IMR-90 (cell line): ENCODE results near the gene FBXL19. TPM values are rescaled to one million over a fixed set of nuclear protein-coding genes. Genes with fewer than 3 reads are reported as not detected.

ENCODE experiments used
- ATAC-seq: fragments of 200-7000 bp; cut with Tn5 transposase; 2 replicates; pipeline ENCODE4 v1.9.1; 2020; ENCODE audit warnings: low read depth, mild to moderate bottlenecking, moderate library complexity
- BruUV-seq: library from RNA; stranded (reverse); fragments of 400-500 nt; replicated peaks from 2 replicates; lab custom pipeline; 2021; lab: Mats Ljungman, UMichigan
- CTCF ChIA-PET: fragments of 300-600 bp; formaldehyde crosslinking; extraction: SDS; loops from one replicate; lab custom pipeline; 2021; ENCODE audit warnings: antibody characterized with exemption; lab: Yijun Ruan, JAX
- POLR2A ChIA-PET: fragments of 300-600 bp; sonication (Branson Sonifier 250); formaldehyde crosslinking; loops from one replicate; lab custom pipeline; 2022; ENCODE audit warnings: antibody characterized with exemption; ENCODE audit not compliant: unreplicated experiment; lab: Charles Lee
- DNase-seq: peaks from one replicate; pipeline ENCODE4 v3.0.0; 2013
- H2AFZ ChIP-seq: replicated peaks from 2 replicates; pipeline ENCODE3; 2013; ENCODE audit warnings: low read length, mild to moderate bottlenecking; ENCODE audit not compliant: poor library complexity
- H2AK5ac ChIP-seq: 2 replicates; pipeline ENCODE4 v1.6.1; 2013; ENCODE audit warnings: low read depth, low read length, inconsistent platforms
- H2AK9ac ChIP-seq: replicated peaks from 2 replicates; pipeline ENCODE3; 2013; ENCODE audit warnings: mild to moderate bottlenecking, low read depth, low read length, moderate library complexity; ENCODE audit not compliant: poor library complexity
- H2BK120ac ChIP-seq: 2 replicates; pipeline ENCODE4 v1.6.1; 2013; ENCODE audit warnings: low read depth, low read length, inconsistent platforms
- H2BK15ac ChIP-seq: 3 replicates; pipeline ENCODE4 v1.6.1; 2013; ENCODE audit warnings: low read depth, low read length, inconsistent platforms
- H2BK20ac ChIP-seq: 2 replicates; pipeline ENCODE4 v1.6.1; 2013; ENCODE audit warnings: low read depth, mild to moderate bottlenecking, inconsistent platforms, low read length, moderate library complexity
- H2BK5ac ChIP-seq: 2 replicates; pipeline ENCODE4 v1.6.1; 2013; ENCODE audit warnings: mild to moderate bottlenecking, low read depth, low read length, inconsistent platforms; ENCODE audit not compliant: poor library complexity, severe bottlenecking
- H3K14ac ChIP-seq: replicated peaks from 2 replicates; pipeline ENCODE4 v1.6.1; 2013; ENCODE audit warnings: low read depth, low read length, inconsistent platforms
- H3K18ac ChIP-seq: 2 replicates; pipeline ENCODE4 v1.6.1; 2013; ENCODE audit warnings: low read depth, low read length, control low read depth
- H3K23ac ChIP-seq: 2 replicates; pipeline ENCODE4 v1.6.1; 2013; ENCODE audit warnings: low read depth, low read length, inconsistent platforms
- H3K27ac ChIP-seq: 2 replicates; pipeline ENCODE4 v1.5.1; 2013; ENCODE audit warnings: mild to moderate bottlenecking, control low read depth, low read length; ENCODE audit not compliant: insufficient read depth
- H3K27me3 ChIP-seq: 2 replicates; pipeline ENCODE4 v1.6.1; 2013; ENCODE audit warnings: low read length; ENCODE audit not compliant: control insufficient read depth, insufficient read depth
- H3K36me3 ChIP-seq: 2 replicates; pipeline ENCODE4 v1.6.1; 2013; ENCODE audit warnings: low read length, mixed read lengths; ENCODE audit not compliant: control insufficient read depth, insufficient read depth
- H3K4ac ChIP-seq: 2 replicates; pipeline ENCODE4 v1.6.1; 2013; ENCODE audit warnings: low read depth, low read length, inconsistent platforms
- H3K4me1 ChIP-seq: 2 replicates; pipeline ENCODE4 v1.6.1; 2013; ENCODE audit warnings: low read length, mixed read lengths; ENCODE audit not compliant: control insufficient read depth, insufficient read depth
- H3K4me2 ChIP-seq: 2 replicates; pipeline ENCODE4 v1.6.1; 2013; ENCODE audit warnings: low read depth, mild to moderate bottlenecking, control low read depth, low read length, moderate library complexity
- H3K4me3 ChIP-seq: 2 replicates; pipeline ENCODE4 v1.5.1; 2013; ENCODE audit warnings: low read depth, mild to moderate bottlenecking, control low read depth, low read length, moderate library complexity; ENCODE audit not compliant: insufficient read depth
- H3K56ac ChIP-seq: 2 replicates; pipeline ENCODE4 v1.6.1; 2013; ENCODE audit warnings: low read length, inconsistent platforms; ENCODE audit not compliant: insufficient read depth; ENCODE audit errors: extremely low read depth
- H3K79me1 ChIP-seq, 2 experiments: 2 replicates each; pipeline ENCODE4 v1.6.1; 2013; ENCODE audit warnings: low read length in 2 of 2, inconsistent platforms in 1 of 2, low read depth in 1 of 2
- H3K9ac ChIP-seq: 2 replicates; pipeline ENCODE4 v1.6.1; 2013; ENCODE audit warnings: low read depth, low read length, control low read depth
- H3K9me1 ChIP-seq: 2 replicates; pipeline ENCODE4 v1.6.1; 2013; ENCODE audit warnings: low read length, inconsistent platforms; ENCODE audit not compliant: insufficient read depth
- H3K9me3 ChIP-seq: 2 replicates; pipeline ENCODE4 v1.6.1; 2013; ENCODE audit warnings: low read length; ENCODE audit not compliant: control insufficient read depth, insufficient read depth
- H4K20me1 ChIP-seq: 2 replicates; pipeline ENCODE4 v1.6.1; 2013; ENCODE audit warnings: low read length, inconsistent platforms; ENCODE audit not compliant: insufficient read depth
- H4K5ac ChIP-seq: 2 replicates; pipeline ENCODE4 v1.6.1; 2013; ENCODE audit warnings: mild to moderate bottlenecking, low read depth, low read length, control low read depth
- H4K8ac ChIP-seq, 2 experiments: 2 replicates each; pipeline ENCODE4 v1.6.1; 2013; ENCODE audit warnings: low read depth in 2 of 2, low read length in 2 of 2, control low read depth in 1 of 2, inconsistent platforms in 1 of 2
- H4K91ac ChIP-seq: 2 replicates; pipeline ENCODE4 v1.6.1; 2013; ENCODE audit warnings: low read depth, low read length, inconsistent platforms; ENCODE audit not compliant: insufficient read depth
- BHLHE40 ChIP-seq: fragments of 150-350 bp; IDR thresholded peaks from 2 replicates; pipeline ENCODE4 v1.6.1; 2016; ENCODE audit warnings: mild to moderate bottlenecking, low read depth, low read length
- CEBPB ChIP-seq: IDR thresholded peaks from 2 replicates; pipeline ENCODE4 v1.6.1; 2012; ENCODE audit warnings: low read depth, low read length, improper control_type of control experiment
- CHD1 ChIP-seq: IDR thresholded peaks from 2 replicates; pipeline ENCODE4 v1.6.1; 2012; ENCODE audit warnings: low read depth, low read length, improper control_type of control experiment
- FOS ChIP-seq: fragments of 150-350 bp; IDR thresholded peaks from 2 replicates; pipeline ENCODE4 v1.6.1; 2016; ENCODE audit warnings: low read depth, low read length
- MAZ ChIP-seq: IDR thresholded peaks from 2 replicates; pipeline ENCODE4 v1.6.1; 2012; ENCODE audit warnings: low read depth, mild to moderate bottlenecking, low read length, improper control_type of control experiment, moderate library complexity, borderline replicate concordance
- MXI1 ChIP-seq: IDR thresholded peaks from 2 replicates; pipeline ENCODE4 v1.6.1; 2012; ENCODE audit warnings: low read depth, mild to moderate bottlenecking, low read length, moderate library complexity, borderline replicate concordance
- NFE2L2 ChIP-seq: fragments of 150-350 bp; IDR thresholded peaks from 2 replicates; pipeline ENCODE4 v1.6.1; 2016; ENCODE audit warnings: low read depth, mild to moderate bottlenecking, low read length
- POLR2A ChIP-seq: IDR thresholded peaks from 2 replicates; pipeline ENCODE4 v1.6.1; 2012; ENCODE audit warnings: mild to moderate bottlenecking, low read depth, low read length
- RAD21 ChIP-seq: IDR thresholded peaks from 2 replicates; pipeline ENCODE4 v1.6.1; 2012; ENCODE audit warnings: low read length, improper control_type of control experiment
- RCOR1 ChIP-seq: IDR thresholded peaks from 2 replicates; pipeline ENCODE4 v1.6.1; 2012; ENCODE audit warnings: mild to moderate bottlenecking, low read length, improper control_type of control experiment; ENCODE audit not compliant: insufficient replicate concordance
- RFX5 ChIP-seq: IDR thresholded peaks from 2 replicates; pipeline ENCODE4 v1.8.0; 2012; ENCODE audit warnings: low read depth, mild to moderate bottlenecking, low read length, moderate library complexity
- WGBS, 2 experiments: methylation state at CpG; one replicate each; pipeline versions ENCODE4 v1.1.5 to v1.1.7; 2013; ENCODE audit warnings: missing lambda C conversion rate in 2 of 2; ENCODE audit not compliant: insufficient read length in 1 of 2; ENCODE audit errors: extremely low coverage in 2 of 2; 5-methylcytosine and 5-hydroxymethylcytosine counted together
- dilution Hi-C: fragments of 300-500 bp; cut with HindIII; formaldehyde crosslinking; loops from one replicate; pipeline ENCODE4 v1.14.3; 2018; ENCODE audit warnings: low sequenced_read_pairs; ENCODE audit not compliant: unreplicated experiment
- in situ Hi-C: fragments of 300-500 bp; cut with MboI; formaldehyde crosslinking; loops from 3 replicates; pipeline ENCODE4 v1.14.3; 2019; ENCODE audit warnings: low sequenced_read_pairs, inconsistent platforms, mixed read lengths
- intact Hi-C: fragments of 100-400 bp; cut with micrococcal nuclease; formaldehyde crosslinking; loops from 2 replicates; pipeline ENCODE4 v1.10.0; 2022
- polyA plus RNA-seq, 3 experiments: library from polyadenylated mRNA; depleted of rRNA; stranded (reverse); fragments of >200 nt; gene quantifications; 2 replicates each; pipeline ENCODE4 v1.2.3, GENCODE V29; 2012; ENCODE audit warnings: low replicate concordance in 1 of 3
- total RNA-seq: library from RNA; depleted of rRNA; stranded (reverse); fragments of >200 nt; gene quantifications from 2 replicates; pipeline ENCODE4 v1.2.3, GENCODE V29; 2012
- TF ChIP-seq, protein P1 (sequence below): fragments of 150-350 bp; IDR thresholded peaks from 2 replicates; pipeline ENCODE4 v1.6.1; 2017; ENCODE audit warnings: mild to moderate bottlenecking, antibody characterized with exemption, low read length, low read depth
- TF ChIP-seq, protein P2 (sequence below): conservative IDR thresholded peaks from 2 replicates; pipeline ENCODE4 v1.5.1; 2012; ENCODE audit warnings: mild to moderate bottlenecking, low read depth, low read length, improper control_type of control experiment

Gene FBXL19
- total and polyA plus RNA-seq, 2 of the 4 experiments (the other 2 are of a cell fraction): 5.0 to 13.8 TPM

DNA sequence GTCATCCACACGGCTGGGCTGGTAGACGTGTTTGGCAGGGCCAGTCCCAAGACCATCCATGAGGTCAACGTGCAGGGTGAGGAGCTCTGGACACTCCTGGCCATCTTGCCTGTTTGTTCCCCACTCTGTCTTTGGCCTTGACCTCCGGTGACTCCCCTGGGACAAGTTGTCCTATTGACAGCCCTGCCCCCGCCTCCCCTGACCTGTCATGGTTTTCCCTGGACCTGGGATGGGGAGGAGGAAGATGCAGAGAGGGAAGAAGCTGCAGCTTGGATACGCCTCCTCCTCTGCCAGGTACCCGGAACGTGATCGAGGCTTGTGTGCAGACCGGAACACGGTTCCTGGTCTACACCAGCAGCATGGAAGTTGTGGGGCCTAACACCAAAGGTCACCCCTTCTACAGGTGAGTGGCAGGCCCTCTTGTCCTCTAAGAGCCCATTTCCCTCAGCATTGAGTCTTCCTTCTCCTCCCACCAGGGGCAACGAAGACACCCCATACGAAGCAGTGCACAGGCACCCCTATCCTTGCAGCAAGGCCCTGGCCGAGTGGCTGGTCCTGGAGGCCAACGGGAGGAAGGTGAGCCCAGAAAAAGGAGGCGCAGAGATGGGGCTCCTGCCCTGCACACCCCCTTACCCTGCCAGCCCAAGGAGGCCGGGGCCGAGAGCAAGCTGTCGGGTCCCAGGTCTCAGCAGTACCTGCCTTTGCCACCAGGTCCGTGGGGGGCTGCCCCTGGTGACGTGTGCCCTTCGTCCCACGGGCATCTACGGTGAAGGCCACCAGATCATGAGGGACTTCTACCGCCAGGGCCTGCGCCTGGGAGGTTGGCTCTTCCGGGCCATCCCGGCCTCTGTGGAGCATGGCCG is 63.0 kb downstream of the FBXL19 start (continued):
- TF ChIP-seq CEBPB (no peak), MXI1 (no peak)

DNA sequence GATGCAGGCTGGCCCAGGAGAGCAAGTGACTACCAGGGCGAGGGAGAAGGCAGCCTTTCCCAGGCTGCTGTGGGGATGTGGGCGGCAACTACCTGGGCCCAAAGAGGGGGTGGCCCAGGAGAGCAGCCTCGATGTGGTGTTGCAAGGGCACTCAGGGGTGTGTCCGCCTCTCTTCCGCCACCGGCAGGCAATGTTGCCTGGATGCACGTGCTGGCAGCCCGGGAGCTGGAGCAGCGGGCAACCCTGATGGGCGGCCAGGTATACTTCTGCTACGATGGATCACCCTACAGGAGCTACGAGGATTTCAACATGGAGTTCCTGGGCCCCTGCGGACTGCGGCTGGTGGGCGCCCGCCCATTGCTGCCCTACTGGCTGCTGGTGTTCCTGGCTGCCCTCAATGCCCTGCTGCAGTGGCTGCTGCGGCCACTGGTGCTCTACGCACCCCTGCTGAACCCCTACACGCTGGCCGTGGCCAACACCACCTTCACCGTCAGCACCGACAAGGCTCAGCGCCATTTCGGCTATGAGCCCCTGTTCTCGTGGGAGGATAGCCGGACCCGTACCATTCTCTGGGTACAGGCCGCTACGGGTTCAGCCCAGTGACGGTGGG is 64.3 kb downstream of the FBXL19 start:
- Histone ChIP-seq H3K36me3 (peaks cover 15% of the 10 kb centered on the region), H3K9me3 (no peaks in the 10 kb centered on the region), H3K9me1 (no peaks in the 10 kb centered on the region; the same call in none of the 2 replicates), H2BK120ac (no peak overlapping the region), H3K14ac (no peak overlapping the region), H2BK5ac (no peak overlapping the region), H3K56ac (no peak overlapping the region), H3K23ac (no peak overlapping the region), H3K79me1 (peaks cover 0 to 16% of the 10 kb centered on the region in 2 experiments; a peak in 2 of 4 replicates), H3K27ac (no peak overlapping the region), H2AFZ (peak overlapping the region; percentile 58), H4K8ac (no peak overlapping the region), H3K27me3 (no peaks in the 10 kb centered on the region), H3K4me3 (no peak overlapping the region), H3K4ac (no peak overlapping the region), H3K4me2 (no peak overlapping the region), H3K18ac (no peak overlapping the region), H2BK20ac (no peak overlapping the region), H2AK9ac (no peak overlapping the region), H2AK5ac (no peak overlapping the region), H3K4me1 (peaks cover 8% of the 10 kb centered on the region), H4K20me1 (no peaks in the 10 kb centered on the region), H4K91ac (no peak overlapping the region), H4K5ac (no peak overlapping the region), H2BK15ac (no peak overlapping the region), H3K9ac (no peak overlapping the region)
- in situ Hi-C loops: loop anchor here (10.0 to 25.0 kb wide), 3 partner anchors 97 to 877 kb away; partner anchors contain the start of gene PRSS53
- intact Hi-C loops: no loop called here
- WGBS, 2 experiments: 95% methylated on average over 27 of the region's 30 CpGs; no CpG with 5 or more reads in 1 of the 2 experiments
- POLR2A ChIA-PET: no interaction called here
- ATAC-seq: no peak
- CTCF ChIA-PET: no interaction called here
- no peak for DNase-seq
- no TSS peak for BruUV-seq
- dilution Hi-C loops: no loop called here
- TF ChIP-seq MAZ (no peak), MXI1 (no peak), POLR2A (no peak), CEBPB (no peak), RCOR1 (no peak), CHD1 (no peak), NFE2L2 (no peak), RAD21 (no peak), FOS (no peak), RFX5 (no peak), BHLHE40 (no peak)
- TF ChIP-seq, protein P1, sequence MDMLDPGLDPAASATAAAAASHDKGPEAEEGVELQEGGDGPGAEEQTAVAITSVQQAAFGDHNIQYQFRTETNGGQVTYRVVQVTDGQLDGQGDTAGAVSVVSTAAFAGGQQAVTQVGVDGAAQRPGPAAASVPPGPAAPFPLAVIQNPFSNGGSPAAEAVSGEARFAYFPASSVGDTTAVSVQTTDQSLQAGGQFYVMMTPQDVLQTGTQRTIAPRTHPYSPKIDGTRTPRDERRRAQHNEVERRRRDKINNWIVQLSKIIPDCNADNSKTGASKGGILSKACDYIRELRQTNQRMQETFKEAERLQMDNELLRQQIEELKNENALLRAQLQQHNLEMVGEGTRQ: no peak
- TF ChIP-seq, protein P2, sequence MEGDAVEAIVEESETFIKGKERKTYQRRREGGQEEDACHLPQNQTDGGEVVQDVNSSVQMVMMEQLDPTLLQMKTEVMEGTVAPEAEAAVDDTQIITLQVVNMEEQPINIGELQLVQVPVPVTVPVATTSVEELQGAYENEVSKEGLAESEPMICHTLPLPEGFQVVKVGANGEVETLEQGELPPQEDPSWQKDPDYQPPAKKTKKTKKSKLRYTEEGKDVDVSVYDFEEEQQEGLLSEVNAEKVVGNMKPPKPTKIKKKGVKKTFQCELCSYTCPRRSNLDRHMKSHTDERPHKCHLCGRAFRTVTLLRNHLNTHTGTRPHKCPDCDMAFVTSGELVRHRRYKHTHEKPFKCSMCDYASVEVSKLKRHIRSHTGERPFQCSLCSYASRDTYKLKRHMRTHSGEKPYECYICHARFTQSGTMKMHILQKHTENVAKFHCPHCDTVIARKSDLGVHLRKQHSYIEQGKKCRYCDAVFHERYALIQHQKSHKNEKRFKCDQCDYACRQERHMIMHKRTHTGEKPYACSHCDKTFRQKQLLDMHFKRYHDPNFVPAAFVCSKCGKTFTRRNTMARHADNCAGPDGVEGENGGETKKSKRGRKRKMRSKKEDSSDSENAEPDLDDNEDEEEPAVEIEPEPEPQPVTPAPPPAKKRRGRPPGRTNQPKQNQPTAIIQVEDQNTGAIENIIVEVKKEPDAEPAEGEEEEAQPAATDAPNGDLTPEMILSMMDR: no peak
